Mucosa of rectum (tissue), 2 donors: Measurements from ENCODE around the gene MBP.

ENCODE experiments used
- H3K27ac ChIP-seq, 2 donors: one replicate each; pipeline ENCODE4 v1.7.0; 2013; ENCODE audit warnings: inconsistent platforms in 2 of 2, low read depth in 2 of 2, low read length in 2 of 2
- H3K27me3 ChIP-seq, 2 donors: one replicate each; pipeline ENCODE4 v1.7.0; 2013; ENCODE audit warnings: low read length in 2 of 2; ENCODE audit not compliant: control insufficient read depth in 2 of 2, insufficient read depth in 2 of 2
- H3K36me3 ChIP-seq, 2 donors: one replicate each; pipeline ENCODE4 v1.7.0; 2013; ENCODE audit warnings: low read length in 2 of 2; ENCODE audit not compliant: control insufficient read depth in 2 of 2, insufficient read depth in 2 of 2
- H3K4me1 ChIP-seq, 2 donors: one replicate each; pipeline ENCODE4 v1.7.0; 2013; ENCODE audit warnings: low read length in 2 of 2, mild to moderate bottlenecking in 1 of 2; ENCODE audit not compliant: control insufficient read depth in 2 of 2, insufficient read depth in 2 of 2
- H3K4me3 ChIP-seq, 2 donors: one replicate each; pipeline ENCODE4 v1.7.0; 2013; ENCODE audit warnings: low read length in 2 of 2
- H3K9ac ChIP-seq, 2 donors: one replicate each; pipeline ENCODE4 v1.7.0; 2013; ENCODE audit warnings: low read length in 2 of 2, low read depth in 1 of 2, mild to moderate bottlenecking in 1 of 2
- H3K9me3 ChIP-seq, 2 donors: one replicate each; pipeline ENCODE4 v1.7.0; 2013; ENCODE audit warnings: low read length in 2 of 2; ENCODE audit not compliant: control insufficient read depth in 2 of 2
- donor health status: healthy.
- donor health status: Normal muscosa, but diverticular disease.

Gene MBP

GRCh38 chr18:77086034-77086433 lies 46.5 kb downstream of the MBP start:
- Histone ChIP-seq H3K4me1 (peaks cover 14 to 17% of the 10 kb centered on the region in 2 donors), H3K27me3 (no peaks in the 10 kb centered on the region), H3K36me3 (no peaks in the 10 kb centered on the region), H3K4me3 (no peak overlapping the region), H3K9ac (no peak overlapping the region), H3K27ac (no peak overlapping the region), H3K9me3 (no peaks in the 10 kb centered on the region)

DNA sequence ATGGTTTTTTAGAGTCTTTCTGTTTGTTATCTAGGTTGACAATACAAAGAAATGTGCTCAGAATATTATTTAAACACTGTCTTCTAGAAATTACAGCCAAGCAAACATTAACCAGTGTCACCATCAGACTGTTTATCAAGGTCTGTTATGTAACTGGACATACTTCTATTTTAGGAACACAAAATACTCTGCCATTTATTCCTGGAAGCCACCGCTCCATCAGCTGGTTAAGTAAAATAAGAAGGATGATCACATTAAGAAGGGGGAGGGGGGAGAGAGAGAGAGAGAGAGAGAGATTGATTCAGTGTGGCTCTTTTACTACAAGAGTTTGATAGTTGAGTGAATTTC lies 47.9 kb downstream of the MBP start:
- no peaks in the 10 kb centered on the region for H3K27me3 ChIP-seq
- no peak overlapping the region for H3K9ac ChIP-seq
- H3K9me3 ChIP-seq, result no peaks in the 10 kb centered on the region
- H3K27ac ChIP-seq, result peak overlapping the region in 1 of 2 donors; percentile 24
- H3K4me1 ChIP-seq, result peaks cover 14 to 17% of the 10 kb centered on the region in 2 donors
- no peak overlapping the region for H3K4me3 ChIP-seq
- no peaks in the 10 kb centered on the region for H3K36me3 ChIP-seq

- Histone ChIP-seq H3K27ac (no peak overlapping the region), H3K36me3 (peaks cover 0 to 5% of the 10 kb centered on the region in 2 donors)
These were observed 50.1 kb downstream of the MBP start for GRCh38 chr18:77082316-77082955.

DNA sequence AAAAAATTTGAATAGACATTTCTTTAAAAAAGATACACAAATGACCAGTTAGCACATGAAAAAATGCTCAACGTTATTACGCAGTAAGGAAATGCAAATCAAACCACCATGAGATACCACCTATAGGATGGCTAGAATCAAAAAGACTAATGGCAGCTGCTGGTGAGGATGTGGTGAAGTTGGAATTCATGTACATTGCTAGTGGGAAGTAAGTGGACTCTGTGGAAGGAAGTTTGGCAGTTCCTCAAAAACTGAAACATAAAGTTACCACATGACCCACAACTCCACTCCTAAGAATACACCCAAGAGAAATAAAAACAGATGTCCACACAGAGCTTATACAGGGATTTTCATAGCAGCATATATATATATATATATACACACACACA lies 51.2 kb downstream of the MBP start:
- Histone ChIP-seq H3K9ac (no peak overlapping the region), H3K4me3 (no peak overlapping the region), H3K36me3 (peaks cover 0 to 5% of the 10 kb centered on the region in 2 donors), H3K27ac (no peak overlapping the region), H3K9me3 (no peaks in the 10 kb centered on the region), H3K27me3 (no peaks in the 10 kb centered on the region), H3K4me1 (peaks cover 8 to 9% of the 10 kb centered on the region in 2 donors)

More at GRCh38 chr18:77082316-77082955, 50.1 kb downstream of the MBP start:
- Histone ChIP-seq H3K27me3 (no peaks in the 10 kb centered on the region), H3K9me3 (no peaks in the 10 kb centered on the region), H3K4me3 (no peak overlapping the region), H3K4me1 (peaks cover 9 to 13% of the 10 kb centered on the region in 2 donors), H3K9ac (no peak overlapping the region)

- Histone ChIP-seq H3K27ac (peak overlapping the region in 1 of 2 donors; percentile 19), H3K9ac (no peak overlapping the region), H3K27me3 (no peaks in the 10 kb centered on the region), H3K4me3 (no peak overlapping the region), H3K9me3 (no peaks in the 10 kb centered on the region), H3K36me3 (peaks cover 0 to 5% of the 10 kb centered on the region in 2 donors), H3K4me1 (peaks cover 8 to 9% of the 10 kb centered on the region in 2 donors)
These were observed 52.5 kb downstream of the MBP start for GRCh38 chr18:77079954-77080682.

GRCh38 chr18:77079088-77079487 lies 53.5 kb downstream of the MBP start:
- Histone ChIP-seq H3K27me3 (no peaks in the 10 kb centered on the region), H3K4me3 (no peak overlapping the region), H3K4me1 (peaks cover 0 to 6% of the 10 kb centered on the region in 2 donors), H3K27ac (no peak overlapping the region), H3K9me3 (no peaks in the 10 kb centered on the region), H3K36me3 (peaks cover 0 to 5% of the 10 kb centered on the region in 2 donors), H3K9ac (no peak overlapping the region)

- peaks cover 0 to 4% of the 10 kb centered on the region in 2 donors for H3K4me1 ChIP-seq
- H3K4me3 ChIP-seq, result no peak overlapping the region
- no peaks in the 10 kb centered on the region for H3K27me3 ChIP-seq
- H3K36me3 ChIP-seq, result peaks cover 0 to 5% of the 10 kb centered on the region in 2 donors
- no peaks in the 10 kb centered on the region for H3K9me3 ChIP-seq
- no peak overlapping the region for H3K27ac ChIP-seq
- H3K9ac ChIP-seq, result no peak overlapping the region
These were observed 53.9 kb downstream of the MBP start for GRCh38 chr18:77078690-77079070.

DNA sequence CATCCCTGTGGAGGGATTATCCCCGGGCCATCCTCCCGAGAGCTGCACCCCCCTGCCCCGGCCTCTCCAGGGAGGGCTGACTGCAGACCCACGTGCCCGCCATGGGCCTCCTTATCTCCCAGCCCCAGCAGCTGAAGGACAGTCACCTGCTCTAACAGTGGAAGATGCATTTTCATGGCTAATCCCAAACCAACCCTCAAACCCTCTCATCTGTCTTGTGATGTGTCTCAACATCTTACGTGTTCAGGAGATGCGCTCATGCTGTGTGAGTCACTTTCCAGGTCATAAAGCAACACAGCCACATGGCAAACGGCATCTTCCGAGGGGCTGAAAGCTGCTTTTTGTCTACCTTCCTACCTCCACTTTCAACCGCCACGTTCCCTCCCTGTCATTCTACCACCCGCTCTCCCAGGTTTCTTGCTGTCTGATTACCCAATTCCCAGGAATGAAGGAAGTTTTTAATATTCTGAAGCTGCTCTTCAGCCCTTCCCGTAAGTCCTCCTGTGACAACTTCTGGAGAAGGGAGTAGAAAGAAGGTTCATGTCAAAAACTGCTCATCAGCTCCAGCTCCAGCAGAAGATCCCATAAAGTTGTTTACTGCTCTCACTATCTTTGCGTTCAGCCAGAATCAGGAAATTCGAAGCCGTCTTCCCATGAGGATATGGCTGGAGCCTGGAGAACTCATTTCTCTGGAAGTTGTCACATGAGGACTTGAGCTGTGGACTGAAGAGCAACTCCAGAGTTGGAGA lies 54.5 kb downstream of the MBP start:
- Histone ChIP-seq H3K4me3 (no peak overlapping the region), H3K27ac (no peak overlapping the region), H3K27me3 (no peaks in the 10 kb centered on the region), H3K36me3 (peaks cover 0 to 5% of the 10 kb centered on the region in 2 donors), H3K9ac (no peak overlapping the region), H3K9me3 (no peaks in the 10 kb centered on the region), H3K4me1 (peaks cover 0 to 4% of the 10 kb centered on the region in 2 donors)

DNA sequence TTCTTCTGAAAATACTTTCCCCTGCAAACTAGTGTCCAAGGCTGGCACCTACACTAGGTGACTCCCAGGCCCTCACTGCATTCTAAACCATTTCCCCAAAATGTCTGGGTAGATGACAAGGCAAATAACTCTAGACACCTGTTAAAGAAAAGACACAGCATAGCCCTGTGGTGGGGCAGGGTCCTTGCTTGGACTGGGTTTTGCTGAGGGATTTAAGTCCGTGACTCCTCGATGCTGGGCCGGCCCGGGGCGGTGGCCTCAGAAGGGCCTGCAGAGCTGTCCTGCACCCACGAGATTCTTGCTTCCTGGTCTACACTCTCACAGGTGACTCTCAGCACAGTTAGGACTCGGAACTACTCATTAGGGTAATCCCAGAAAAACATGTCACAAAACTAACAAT lies 55.2 kb downstream of the MBP start:
- H3K4me1 ChIP-seq, result peaks cover 0 to 4% of the 10 kb centered on the region in 2 donors
- no peaks in the 10 kb centered on the region for H3K9me3 ChIP-seq
- peaks cover 0 to 5% of the 10 kb centered on the region in 2 donors for H3K36me3 ChIP-seq
- no peak overlapping the region for H3K4me3 ChIP-seq
- no peak overlapping the region for H3K9ac ChIP-seq
- no peak overlapping the region for H3K27ac ChIP-seq
- no peaks in the 10 kb centered on the region for H3K27me3 ChIP-seq

- Histone ChIP-seq H3K27ac (no peak overlapping the region), H3K36me3 (peaks cover 0 to 5% of the 10 kb centered on the region in 2 donors), H3K4me1 (peaks cover 0 to 4% of the 10 kb centered on the region in 2 donors), H3K9ac (no peak overlapping the region), H3K9me3 (no peaks in the 10 kb centered on the region), H3K27me3 (no peaks in the 10 kb centered on the region), H3K4me3 (no peak overlapping the region)
These were observed 56.5 kb downstream of the MBP start for GRCh38 chr18:77076111-77076510.
